Smooth muscle cell (in vitro differentiated cells): ENCODE data around the gene INHBA. TPM values are rescaled to one million over a fixed set of nuclear protein-coding genes. Genes with fewer than 3 reads are reported as not detected.

Source experiments
- DNase-seq: peaks from one replicate; lab custom pipeline; 2025; ENCODE audit not compliant: unreplicated experiment; lab: John Stamatoyannopoulos, UW
- H2AFZ ChIP-seq: fragments of 200-600 bp; sonication (generic); 2 replicates; pipeline ENCODE4 v1.6.0; 2016; ENCODE audit warnings: antibody characterized with exemption, low read depth, mild to moderate bottlenecking
- H3F3A ChIP-seq: fragments of 200-600 bp; sonication (generic); 2 replicates; pipeline ENCODE4 v1.6.0; 2017; ENCODE audit warnings: antibody characterized with exemption, low read depth
- H3K27ac ChIP-seq: fragments of 200-600 bp; sonication (generic); 2 replicates; pipeline ENCODE4 v1.5.1; 2016; ENCODE audit warnings: low read depth, mild to moderate bottlenecking
- H3K27me3 ChIP-seq: fragments of 200-600 bp; sonication (generic); 2 replicates; pipeline ENCODE4 v1.6.1; 2016; ENCODE audit warnings: low read depth, mild to moderate bottlenecking
- H3K36me3 ChIP-seq: fragments of 200-600 bp; sonication (generic); 2 replicates; pipeline ENCODE4 v1.5.1; 2016; ENCODE audit warnings: low read depth
- H3K4me1 ChIP-seq: fragments of 200-600 bp; sonication (generic); 2 replicates; pipeline ENCODE4 v1.5.1; 2016; ENCODE audit warnings: low read depth
- H3K4me2 ChIP-seq: fragments of 200-600 bp; sonication (generic); 2 replicates; pipeline ENCODE4 v1.6.0; 2016; ENCODE audit warnings: mild to moderate bottlenecking
- H3K4me3 ChIP-seq: fragments of 200-600 bp; sonication (generic); 2 replicates; pipeline ENCODE4 v1.5.1; 2016; ENCODE audit warnings: mild to moderate bottlenecking
- H3K79me2 ChIP-seq: fragments of 200-600 bp; sonication (generic); 2 replicates; pipeline ENCODE4 v1.6.0; 2016; ENCODE audit warnings: low read depth, mild to moderate bottlenecking
- H3K9ac ChIP-seq: fragments of 200-600 bp; sonication (generic); 2 replicates; pipeline ENCODE4 v1.6.0; 2016; ENCODE audit warnings: low read depth
- H3K9me3 ChIP-seq: fragments of 200-600 bp; sonication (generic); replicated peaks from 2 replicates; pipeline ENCODE4 v1.5.1; 2016; ENCODE audit warnings: low read depth
- H4K20me1 ChIP-seq: fragments of 200-600 bp; sonication (generic); 2 replicates; pipeline ENCODE4 v1.6.0; 2016; ENCODE audit warnings: low read depth
- WGBS: methylation state at CpG from one replicate; pipeline ENCODE4 v1.1.7; 2016; ENCODE audit warnings: low lambda C conversion rate; 5-methylcytosine and 5-hydroxymethylcytosine counted together
- polyA plus RNA-seq: library from polyadenylated mRNA; unstranded; fragments of >200 nt; fragmentation: Nextera tagmentation; extraction: Ambion mirVana; gene quantifications from 2 replicates; pipeline ENCODE4 v1.2.1, GENCODE V29; 2016
- total RNA-seq: library from RNA; depleted of rRNA; stranded (reverse); fragments of >200 nt; gene quantifications from 2 replicates; pipeline ENCODE4 v1.2.3, GENCODE V29; 2014
- TF ChIP-seq, protein P1 (sequence below): fragments of 200-600 bp; sonication (generic); IDR thresholded peaks from 2 replicates; pipeline ENCODE4 v1.5.1; 2017; ENCODE audit warnings: borderline replicate concordance, mild to moderate bottlenecking, antibody characterized with exemption; ENCODE audit not compliant: insufficient read depth, poor library complexity, severe bottlenecking

INHBA gene
- total and polyA plus RNA-seq, 2 experiments from 2014 or later: 257 to 326 TPM

DNA sequence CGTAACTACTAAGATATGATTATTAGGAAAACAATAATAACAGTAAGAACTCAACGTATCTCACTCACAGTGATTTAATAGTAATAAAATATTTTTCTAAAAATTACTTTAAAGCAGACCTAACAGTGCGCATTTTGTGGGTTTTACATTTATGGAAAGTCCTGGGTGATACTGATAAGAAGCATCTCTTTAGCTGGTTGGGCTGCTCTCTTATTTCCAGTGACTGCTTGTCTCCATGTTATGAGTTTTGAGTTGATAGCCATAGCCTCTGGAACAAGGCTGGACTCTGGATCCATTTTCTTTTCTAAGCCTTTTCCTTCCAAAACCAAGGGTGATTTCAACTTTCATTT is 29.5 kb upstream of the INHBA start:
- Histone ChIP-seq H3K79me2 (no peaks in the 10 kb centered on the region), H3K9ac (no peak overlapping the region), H3K9me3 (no peaks in the 10 kb centered on the region), H4K20me1 (no peaks in the 10 kb centered on the region), H3K36me3 (no peaks in the 10 kb centered on the region), H3K4me2 (no peak overlapping the region), H3K27ac (peak overlapping the region; percentile 25), H3K27me3 (no peaks in the 10 kb centered on the region), H3K4me3 (no peak overlapping the region), H3K4me1 (no peaks in the 10 kb centered on the region), H3F3A (no peaks in the 10 kb centered on the region), H2AFZ (no peak overlapping the region)
- TF ChIP-seq, protein P1, sequence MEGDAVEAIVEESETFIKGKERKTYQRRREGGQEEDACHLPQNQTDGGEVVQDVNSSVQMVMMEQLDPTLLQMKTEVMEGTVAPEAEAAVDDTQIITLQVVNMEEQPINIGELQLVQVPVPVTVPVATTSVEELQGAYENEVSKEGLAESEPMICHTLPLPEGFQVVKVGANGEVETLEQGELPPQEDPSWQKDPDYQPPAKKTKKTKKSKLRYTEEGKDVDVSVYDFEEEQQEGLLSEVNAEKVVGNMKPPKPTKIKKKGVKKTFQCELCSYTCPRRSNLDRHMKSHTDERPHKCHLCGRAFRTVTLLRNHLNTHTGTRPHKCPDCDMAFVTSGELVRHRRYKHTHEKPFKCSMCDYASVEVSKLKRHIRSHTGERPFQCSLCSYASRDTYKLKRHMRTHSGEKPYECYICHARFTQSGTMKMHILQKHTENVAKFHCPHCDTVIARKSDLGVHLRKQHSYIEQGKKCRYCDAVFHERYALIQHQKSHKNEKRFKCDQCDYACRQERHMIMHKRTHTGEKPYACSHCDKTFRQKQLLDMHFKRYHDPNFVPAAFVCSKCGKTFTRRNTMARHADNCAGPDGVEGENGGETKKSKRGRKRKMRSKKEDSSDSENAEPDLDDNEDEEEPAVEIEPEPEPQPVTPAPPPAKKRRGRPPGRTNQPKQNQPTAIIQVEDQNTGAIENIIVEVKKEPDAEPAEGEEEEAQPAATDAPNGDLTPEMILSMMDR: no peak
- DNase-seq: no peak
- WGBS: 59% methylated on average over 3 of the region's 3 CpGs

DNA sequence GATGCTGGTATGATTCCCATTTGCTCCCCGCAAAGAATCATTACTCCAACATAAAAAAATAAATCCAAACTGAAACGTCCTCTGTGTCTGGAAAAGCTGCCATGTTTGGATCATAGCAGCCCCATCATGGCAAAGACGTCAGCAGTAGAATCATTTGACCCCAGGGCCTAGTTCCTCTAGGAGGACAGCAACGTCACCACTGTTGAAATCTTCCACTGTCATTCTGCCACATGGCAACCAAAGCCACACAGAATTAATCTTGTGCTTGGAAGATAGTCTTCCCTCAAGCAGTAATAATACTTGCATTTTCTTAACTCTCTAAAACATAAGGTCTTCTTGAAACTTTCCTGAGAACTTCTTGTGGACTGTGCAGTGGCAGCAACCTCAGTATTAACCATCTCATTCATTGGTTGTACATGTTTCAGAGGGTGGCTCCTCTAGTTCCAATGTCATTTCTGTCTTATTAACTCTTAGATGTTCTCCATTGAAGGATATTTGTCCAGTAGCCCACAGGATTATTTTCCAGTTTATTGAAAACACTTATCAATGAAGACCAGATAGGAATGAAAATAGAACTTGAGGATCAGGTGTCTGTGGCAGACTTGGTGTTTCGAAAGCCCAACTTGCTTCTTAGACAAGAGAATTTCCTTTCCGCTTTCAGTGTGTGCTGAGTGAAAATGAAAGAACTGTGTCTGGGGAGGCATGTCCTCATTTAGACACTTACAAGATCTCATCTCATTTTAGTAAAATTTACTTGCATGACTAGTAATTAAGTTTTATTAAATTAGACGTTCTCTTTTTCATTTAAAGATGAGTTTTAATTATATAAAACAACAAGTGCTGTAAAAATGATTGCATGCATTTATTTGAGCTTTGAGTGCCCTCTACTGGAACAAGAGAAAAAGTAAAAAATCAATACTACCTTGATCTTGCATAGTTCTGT is 28.9 kb upstream of the INHBA start:
- WGBS: 74% methylated on average over 7 of the region's 7 CpGs
- Histone ChIP-seq H3F3A (no peaks in the 10 kb centered on the region), H3K4me1 (no peaks in the 10 kb centered on the region), H3K4me3 (no peak overlapping the region), H2AFZ (no peak overlapping the region), H3K4me2 (no peak overlapping the region), H3K79me2 (no peaks in the 10 kb centered on the region), H3K36me3 (no peaks in the 10 kb centered on the region), H3K9me3 (no peaks in the 10 kb centered on the region), H3K9ac (no peak overlapping the region), H4K20me1 (no peaks in the 10 kb centered on the region), H3K27ac (no peak overlapping the region), H3K27me3 (no peaks in the 10 kb centered on the region)
- TF ChIP-seq, protein P1: peak; percentile 59
- no peak for DNase-seq

DNA sequence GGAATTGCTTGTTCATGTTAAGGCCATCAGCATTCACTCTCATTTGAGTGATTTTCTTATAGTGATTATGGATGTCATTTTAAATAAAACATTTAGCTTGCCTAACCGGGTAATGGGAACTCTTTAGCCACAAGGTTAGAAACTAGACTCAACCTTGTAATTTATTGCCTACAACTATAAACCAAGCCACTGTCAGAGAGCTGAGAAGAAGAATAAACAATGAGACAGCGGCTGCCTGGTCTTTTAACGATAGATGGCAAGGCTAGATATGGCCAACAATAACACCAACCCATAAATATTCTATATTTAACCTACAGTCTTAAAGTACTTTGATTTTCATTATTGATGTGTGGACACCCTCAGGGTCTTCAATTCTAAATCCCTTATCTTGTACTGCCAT is 27.8 kb upstream of the INHBA start:
- H3F3A ChIP-seq: no peaks in the 10 kb centered on the region
- no peak for DNase-seq
- no peak overlapping the region for H3K27ac ChIP-seq
- H3K36me3 ChIP-seq: no peaks in the 10 kb centered on the region
- no peaks in the 10 kb centered on the region for H3K4me1 ChIP-seq
- 50% methylated on average over 3 of the region's 3 CpGs for WGBS
- H3K4me3 ChIP-seq: no peak overlapping the region
- TF ChIP-seq, protein P1: no peak
- H4K20me1 ChIP-seq: no peaks in the 10 kb centered on the region
- H3K9me3 ChIP-seq: no peaks in the 10 kb centered on the region
- no peak overlapping the region for H2AFZ ChIP-seq
- no peak overlapping the region for H3K4me2 ChIP-seq
- H3K79me2 ChIP-seq: no peaks in the 10 kb centered on the region
- H3K9ac ChIP-seq: no peak overlapping the region
- no peaks in the 10 kb centered on the region for H3K27me3 ChIP-seq

DNA sequence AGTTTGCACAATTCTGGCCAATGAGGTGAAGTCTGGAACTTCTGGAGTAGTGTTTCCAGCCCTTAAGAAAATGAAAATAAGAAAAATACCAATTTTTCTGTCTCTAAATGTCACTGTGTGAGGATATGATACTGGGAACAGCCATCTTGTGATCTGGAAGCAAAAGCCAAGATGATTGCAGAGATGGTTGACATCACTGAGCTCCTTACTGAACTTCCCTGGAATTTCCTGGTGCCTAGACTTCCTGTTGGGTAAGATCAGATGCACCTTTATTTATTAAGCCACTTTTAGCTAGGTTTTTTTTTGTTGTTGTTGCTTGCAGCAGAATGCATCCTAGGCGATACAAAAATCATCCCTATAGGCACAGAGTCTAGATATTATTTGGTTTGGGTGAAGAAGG is 27.3 kb upstream of the INHBA start:
- no peaks in the 10 kb centered on the region for H4K20me1 ChIP-seq
- H3K36me3 ChIP-seq: no peaks in the 10 kb centered on the region
- H3K9ac ChIP-seq: no peak overlapping the region
- H3K4me2 ChIP-seq: no peak overlapping the region
- H2AFZ ChIP-seq: no peak overlapping the region
- TF ChIP-seq, protein P1: no peak
- DNase-seq: no peak
- no peaks in the 10 kb centered on the region for H3K4me1 ChIP-seq
- no peak overlapping the region for H3K4me3 ChIP-seq
- 96% methylated on average over 1 of the region's 1 CpG for WGBS
- H3K79me2 ChIP-seq: no peaks in the 10 kb centered on the region
- no peaks in the 10 kb centered on the region for H3K9me3 ChIP-seq
- H3K27me3 ChIP-seq: no peaks in the 10 kb centered on the region
- H3K27ac ChIP-seq: no peak overlapping the region
- H3F3A ChIP-seq: no peaks in the 10 kb centered on the region
